ENCODE results near the gene PSMB11.

The PSMB11 gene

GRCh38 chr14:23091294-23092225 is 49.5 kb downstream of the PSMB11 start:
- DNase-seq: no peak

- no peak for DNase-seq
Observed at GRCh38 chr14:23093104-23093503, 51.1 kb downstream of the PSMB11 start.

GRCh38 chr14:23093526-23093925 is 51.5 kb downstream of the PSMB11 start:
- no peak for DNase-seq

Data from DMS53 (cell line).